ENCODE results near the gene DBN1.

Gene DBN1

GRCh38 chr5:177504086-177505056 lies 30.9 kb upstream of the DBN1 start:
- no peak for DNase-seq (ENCODE audit: low spot score)

- no peak for DNase-seq (ENCODE audit: low spot score)
Observed at GRCh38 chr5:177503351-177504085, 30.1 kb upstream of the DBN1 start.

- DNase-seq (ENCODE audit: low spot score) = no peak
Observed at GRCh38 chr5:177502886-177503285, 29.5 kb upstream of the DBN1 start.

GRCh38 chr5:177501874-177502678 lies 28.6 kb upstream of the DBN1 start:
- DNase-seq (ENCODE audit: low spot score) = peak; percentile 44

GRCh38 chr5:177500685-177501522 lies 27.5 kb upstream of the DBN1 start:
- peak; percentile 72 for DNase-seq (ENCODE audit: low spot score)

- no peak for DNase-seq (ENCODE audit: low spot score)
Observed at GRCh38 chr5:177499842-177500241, 26.4 kb upstream of the DBN1 start.

- DNase-seq (ENCODE audit: low spot score) = no peak
Observed at GRCh38 chr5:177498013-177498787, 24.8 kb upstream of the DBN1 start.

GRCh38 chr5:177497292-177498012 lies 24.0 kb upstream of the DBN1 start, which contains the start of gene PDLIM7:
Gene PDLIM7 (minus strand): TSS chr5:177497604. CDS start chr5:177496512, 1,092 bp downstream.
- DNase-seq (ENCODE audit: low spot score) = peak; percentile 87

- no peak for DNase-seq (ENCODE audit: low spot score)
Observed at GRCh38 chr5:177496727-177497291, 23.4 kb upstream of the DBN1 start.

GRCh38 chr5:177496070-177496726 lies 22.8 kb upstream of the DBN1 start:
- no peak for DNase-seq (ENCODE audit: low spot score)

GRCh38 chr5:177495243-177496060 lies 22.0 kb upstream of the DBN1 start:
- no peak for DNase-seq (ENCODE audit: low spot score)

- no peak for DNase-seq (ENCODE audit: low spot score)
Observed at GRCh38 chr5:177494346-177495195, 21.1 kb upstream of the DBN1 start.

- DNase-seq (ENCODE audit: low spot score) = no peak
Observed at GRCh38 chr5:177493795-177494345, 20.4 kb upstream of the DBN1 start.

- no peak for DNase-seq (ENCODE audit: low spot score)
Observed at GRCh38 chr5:177492841-177493240, 19.4 kb upstream of the DBN1 start.

GRCh38 chr5:177491983-177492746 lies 18.7 kb upstream of the DBN1 start:
- DNase-seq (ENCODE audit: low spot score) = no peak

GRCh38 chr5:177491429-177491945 lies 18.1 kb upstream of the DBN1 start:
- DNase-seq (ENCODE audit: low spot score) = no peak

Data from putamen (tissue), 1 donor.